ENCODE data around the gene LCOR.

The LCOR gene

GRCh38 chr10:96987842-96988175 lies 155.7 kb downstream of the LCOR start:
- DNase-seq (ENCODE audit: low spot score) = no peak

- DNase-seq (ENCODE audit: low spot score) = no peak
These were observed 156.3 kb downstream of the LCOR start for GRCh38 chr10:96988426-96988825.

GRCh38 chr10:96991313-96991841 lies 159.3 kb downstream of the LCOR start:
- DNase-seq (ENCODE audit: low spot score) = no peak

- no peak for DNase-seq (ENCODE audit: low spot score)
These were observed 160.6 kb downstream of the LCOR start for GRCh38 chr10:96992721-96993120.

- no peak for DNase-seq (ENCODE audit: low spot score)
These were observed 163.8 kb downstream of the LCOR start for GRCh38 chr10:96995851-96996250.

- no peak for DNase-seq (ENCODE audit: low spot score)
These were observed 164.3 kb downstream of the LCOR start for GRCh38 chr10:96996275-96996965.

- no peak for DNase-seq (ENCODE audit: low spot score)
These were observed 166.3 kb downstream of the LCOR start for GRCh38 chr10:96998329-96998888.

- DNase-seq (ENCODE audit: low spot score) = no peak
These were observed 167.2 kb downstream of the LCOR start for GRCh38 chr10:96999337-96999736.

GRCh38 chr10:96999987-97000386 lies 167.9 kb downstream of the LCOR start:
- DNase-seq (ENCODE audit: low spot score) = no peak

GRCh38 chr10:97000487-97001182 lies 168.5 kb downstream of the LCOR start:
- DNase-seq (ENCODE audit: low spot score) = no peak

- DNase-seq (ENCODE audit: low spot score) = no peak
These were observed 169.3 kb downstream of the LCOR start for GRCh38 chr10:97001183-97001991.

GRCh38 chr10:97002670-97003069 lies 170.6 kb downstream of the LCOR start:
- DNase-seq (ENCODE audit: low spot score) = no peak

GRCh38 chr10:97003151-97003803 lies 171.2 kb downstream of the LCOR start:
- DNase-seq (ENCODE audit: low spot score) = no peak

- no peak for DNase-seq (ENCODE audit: low spot score)
These were observed 171.7 kb downstream of the LCOR start for GRCh38 chr10:97003804-97004201.

- no peak for DNase-seq (ENCODE audit: low spot score)
These were observed 172.5 kb downstream of the LCOR start for GRCh38 chr10:97004591-97004990.

- no peak for DNase-seq (ENCODE audit: low spot score)
These were observed 173.3 kb downstream of the LCOR start for GRCh38 chr10:97005349-97005748.

GRCh38 chr10:97006364-97006763 lies 174.3 kb downstream of the LCOR start:
- no peak for DNase-seq (ENCODE audit: low spot score)

GRCh38 chr10:97007417-97007816 lies 175.3 kb downstream of the LCOR start:
- no peak for DNase-seq (ENCODE audit: low spot score)

- no peak for DNase-seq (ENCODE audit: low spot score)
These were observed 178.7 kb downstream of the LCOR start for GRCh38 chr10:97010695-97011206.

GRCh38 chr10:97011397-97011796 lies 179.3 kb downstream of the LCOR start:
- DNase-seq (ENCODE audit: low spot score) = no peak

GRCh38 chr10:97012470-97012869 lies 180.4 kb downstream of the LCOR start:
- no peak for DNase-seq (ENCODE audit: low spot score)

- DNase-seq (ENCODE audit: low spot score) = no peak
These were observed 181.5 kb downstream of the LCOR start for GRCh38 chr10:97013568-97013967.
